ENCODE measurements around the gene BRD1.

GRCh38 chr22:49799431-49800075 is 28.1 kb downstream of the BRD1 start:
- TF ChIP-seq EP300 (IDR thresholded peaks at IDR 0.05), result no peak
- TF ChIP-seq, protein P1, sequence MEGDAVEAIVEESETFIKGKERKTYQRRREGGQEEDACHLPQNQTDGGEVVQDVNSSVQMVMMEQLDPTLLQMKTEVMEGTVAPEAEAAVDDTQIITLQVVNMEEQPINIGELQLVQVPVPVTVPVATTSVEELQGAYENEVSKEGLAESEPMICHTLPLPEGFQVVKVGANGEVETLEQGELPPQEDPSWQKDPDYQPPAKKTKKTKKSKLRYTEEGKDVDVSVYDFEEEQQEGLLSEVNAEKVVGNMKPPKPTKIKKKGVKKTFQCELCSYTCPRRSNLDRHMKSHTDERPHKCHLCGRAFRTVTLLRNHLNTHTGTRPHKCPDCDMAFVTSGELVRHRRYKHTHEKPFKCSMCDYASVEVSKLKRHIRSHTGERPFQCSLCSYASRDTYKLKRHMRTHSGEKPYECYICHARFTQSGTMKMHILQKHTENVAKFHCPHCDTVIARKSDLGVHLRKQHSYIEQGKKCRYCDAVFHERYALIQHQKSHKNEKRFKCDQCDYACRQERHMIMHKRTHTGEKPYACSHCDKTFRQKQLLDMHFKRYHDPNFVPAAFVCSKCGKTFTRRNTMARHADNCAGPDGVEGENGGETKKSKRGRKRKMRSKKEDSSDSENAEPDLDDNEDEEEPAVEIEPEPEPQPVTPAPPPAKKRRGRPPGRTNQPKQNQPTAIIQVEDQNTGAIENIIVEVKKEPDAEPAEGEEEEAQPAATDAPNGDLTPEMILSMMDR (IDR thresholded peaks at IDR 0.05), result no peak
